ENCODE measurements around the gene IRF3. TPM values are rescaled to one million over a fixed set of nuclear protein-coding genes. Genes with fewer than 3 reads are reported as not detected.

Gene IRF3
- total RNA-seq, 1 donor from 2014 or later: 40.1 TPM

GRCh38 chr19:49677231-49677900 lies 11.7 kb upstream of the IRF3 start, which contains the start of gene PRMT1:
Gene PRMT1 (plus strand): TSS chr19:49677271. CDS start chr19:49677281, 10 bp downstream.
- Mint-ChIP-seq H3K9me3 (ENCODE audit: unreplicated experiment) (peaks cover 7% of the 10 kb centered on the region), H3K27me3 (ENCODE audit: unreplicated experiment) (peaks cover 6% of the 10 kb centered on the region), H3K36me3 (ENCODE audit: unreplicated experiment) (no peaks in the 10 kb centered on the region), H3K4me3 (ENCODE audit: unreplicated experiment) (peak within 1 kb of the TSS; percentile 99), H3K4me1 (ENCODE audit: low read depth, unreplicated experiment) (peaks cover 12% of the 10 kb centered on the region), H3K27ac (ENCODE audit: unreplicated experiment) (peak within 1 kb of the TSS; percentile 100)
- peak; percentile 76 for DNase-seq
- TF ChIP-seq, protein P1, sequence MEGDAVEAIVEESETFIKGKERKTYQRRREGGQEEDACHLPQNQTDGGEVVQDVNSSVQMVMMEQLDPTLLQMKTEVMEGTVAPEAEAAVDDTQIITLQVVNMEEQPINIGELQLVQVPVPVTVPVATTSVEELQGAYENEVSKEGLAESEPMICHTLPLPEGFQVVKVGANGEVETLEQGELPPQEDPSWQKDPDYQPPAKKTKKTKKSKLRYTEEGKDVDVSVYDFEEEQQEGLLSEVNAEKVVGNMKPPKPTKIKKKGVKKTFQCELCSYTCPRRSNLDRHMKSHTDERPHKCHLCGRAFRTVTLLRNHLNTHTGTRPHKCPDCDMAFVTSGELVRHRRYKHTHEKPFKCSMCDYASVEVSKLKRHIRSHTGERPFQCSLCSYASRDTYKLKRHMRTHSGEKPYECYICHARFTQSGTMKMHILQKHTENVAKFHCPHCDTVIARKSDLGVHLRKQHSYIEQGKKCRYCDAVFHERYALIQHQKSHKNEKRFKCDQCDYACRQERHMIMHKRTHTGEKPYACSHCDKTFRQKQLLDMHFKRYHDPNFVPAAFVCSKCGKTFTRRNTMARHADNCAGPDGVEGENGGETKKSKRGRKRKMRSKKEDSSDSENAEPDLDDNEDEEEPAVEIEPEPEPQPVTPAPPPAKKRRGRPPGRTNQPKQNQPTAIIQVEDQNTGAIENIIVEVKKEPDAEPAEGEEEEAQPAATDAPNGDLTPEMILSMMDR (IDR thresholded peaks at IDR 0.05; ENCODE audit: partially characterized antibody, unreplicated experiment): no peak

DNA sequence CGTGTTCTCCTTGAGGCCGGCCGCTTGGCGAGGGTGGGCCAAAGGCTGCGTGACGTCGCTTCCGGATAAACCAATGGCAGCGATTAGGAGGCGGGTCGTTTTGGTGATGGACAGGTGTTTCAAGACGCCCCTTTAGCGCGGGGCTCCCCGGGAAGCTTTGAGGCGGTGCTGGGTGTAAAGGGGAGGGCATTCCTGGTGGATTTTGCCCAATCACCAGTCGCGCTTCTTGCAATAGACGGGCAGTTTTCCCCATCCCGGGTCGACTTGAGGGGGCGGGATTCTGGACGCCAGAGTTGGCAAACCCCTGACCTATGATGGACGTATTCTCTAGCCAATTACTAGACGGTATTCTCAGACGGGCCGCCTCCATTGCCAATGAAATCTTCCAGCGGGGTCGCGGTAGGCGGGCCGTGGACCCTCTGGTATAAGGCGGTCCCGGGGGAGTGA lies 11.2 kb upstream of the IRF3 start:
- Mint-ChIP-seq H3K4me1 (ENCODE audit: low read depth, unreplicated experiment) (peaks cover 12% of the 10 kb centered on the region), H3K4me3 (ENCODE audit: unreplicated experiment) (peak overlapping the region; percentile 99), H3K36me3 (ENCODE audit: unreplicated experiment) (no peaks in the 10 kb centered on the region), H3K27ac (ENCODE audit: unreplicated experiment) (peak overlapping the region; percentile 100), H3K9me3 (ENCODE audit: unreplicated experiment) (peaks cover 7% of the 10 kb centered on the region), H3K27me3 (ENCODE audit: unreplicated experiment) (peaks cover 6% of the 10 kb centered on the region)
- DNase-seq: peak; percentile 98
- TF ChIP-seq, protein P1 (IDR thresholded peaks at IDR 0.05; ENCODE audit: partially characterized antibody, unreplicated experiment): no peak

- H3K36me3 Mint-ChIP-seq (ENCODE audit: unreplicated experiment): no peaks in the 10 kb centered on the region
- peak overlapping the region; percentile 99 for H3K4me3 Mint-ChIP-seq (ENCODE audit: unreplicated experiment)
- peaks cover 7% of the 10 kb centered on the region for H3K9me3 Mint-ChIP-seq (ENCODE audit: unreplicated experiment)
- H3K27ac Mint-ChIP-seq (ENCODE audit: unreplicated experiment): peak overlapping the region; percentile 100
- H3K4me1 Mint-ChIP-seq (ENCODE audit: low read depth, unreplicated experiment): peaks cover 12% of the 10 kb centered on the region
- TF ChIP-seq, protein P1 (IDR thresholded peaks at IDR 0.05; ENCODE audit: partially characterized antibody, unreplicated experiment): no peak
- peaks cover 6% of the 10 kb centered on the region for H3K27me3 Mint-ChIP-seq (ENCODE audit: unreplicated experiment)
- DNase-seq: peak; percentile 74
Observed at GRCh38 chr19:49676136-49676783, 10.6 kb upstream of the IRF3 start.

DNA sequence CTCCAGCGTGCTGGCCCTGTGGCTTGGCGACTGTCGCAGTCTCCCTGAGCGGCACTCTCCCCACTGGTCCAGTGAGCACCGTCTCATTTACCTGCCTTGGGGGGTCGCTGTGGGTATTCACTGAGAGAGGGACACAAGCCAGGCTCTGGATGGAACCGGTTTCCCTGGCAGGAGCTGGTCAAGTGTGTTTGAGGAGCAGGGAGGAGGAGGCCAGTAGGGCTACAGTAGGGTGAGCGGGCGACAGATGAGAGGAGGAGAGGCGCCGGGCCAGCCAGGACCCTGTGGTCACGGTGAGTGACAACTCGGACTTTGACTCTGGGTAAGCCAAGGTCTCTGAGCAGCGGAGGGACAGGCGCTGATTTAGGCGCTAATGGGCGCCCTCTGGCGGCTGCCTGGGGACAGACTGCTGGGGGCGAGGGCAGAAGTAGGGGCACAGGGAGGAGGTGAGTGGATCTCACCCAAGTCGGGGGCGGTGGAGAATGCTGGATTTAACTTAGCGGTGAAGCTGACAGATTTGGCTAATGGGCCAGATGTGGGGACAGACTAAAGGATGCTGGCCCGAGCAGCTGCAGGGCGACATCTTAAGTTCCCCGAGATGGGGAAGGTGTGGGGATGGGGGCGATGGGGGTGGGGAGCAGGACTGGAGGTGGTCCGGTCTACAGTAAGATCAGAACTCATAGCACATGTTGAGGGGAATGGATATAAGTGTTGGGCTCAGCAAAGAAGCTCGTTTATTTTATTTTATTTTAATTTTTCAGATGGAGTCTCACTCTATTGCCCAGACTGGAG lies 6.7 kb upstream of the IRF3 start:
- Mint-ChIP-seq H3K4me1 (ENCODE audit: low read depth, unreplicated experiment) (no peaks in the 10 kb centered on the region), H3K27me3 (ENCODE audit: unreplicated experiment) (peaks cover 6% of the 10 kb centered on the region), H3K36me3 (ENCODE audit: unreplicated experiment) (no peaks in the 10 kb centered on the region), H3K4me3 (ENCODE audit: unreplicated experiment) (peak overlapping the region; percentile 82), H3K9me3 (ENCODE audit: unreplicated experiment) (peaks cover 7% of the 10 kb centered on the region), H3K27ac (ENCODE audit: unreplicated experiment) (peak overlapping the region; percentile 85)
- TF ChIP-seq, protein P1 (IDR thresholded peaks at IDR 0.05; ENCODE audit: partially characterized antibody, unreplicated experiment): peak; percentile 89
- DNase-seq: peak; percentile 91
